ENCODE results near the gene TTLL11.

- no peak for TF ChIP-seq CTCF (IDR thresholded peaks at IDR 0.05)
- no peak for TF ChIP-seq POLR2A (IDR thresholded peaks at IDR 0.05)
These were observed 308.2 kb downstream of the TTLL11 start for GRCh38 chr9:121784731-121785411.

Data from uterus (tissue), 2 donors.